Breast epithelium (tissue), 3 donors: ENCODE results near the gene ATP2C1.
"Not testable (repeated sequence)": the region's sequence is repeated elsewhere in the genome, so short reads cannot be mapped to it uniquely, and the experiment has no call there.

Source experiments
- POLR2A ChIP-seq: fragments of 450-650 bp; IDR thresholded peaks from one replicate; pipeline ENCODE4 v1.6.1; 2016; ENCODE audit warnings: antibody characterized with exemption, mild to moderate bottlenecking, moderate library complexity
- POLR2AphosphoS5 ChIP-seq, 3 donors: sonication (generic); formaldehyde crosslinking; IDR thresholded peaks; one replicate each; pipeline ENCODE4 v1.6.1; 2017; ENCODE audit warnings: antibody characterized with exemption in 3 of 3
- TF ChIP-seq, protein P1 (sequence below), 3 donors: fragments of 450-650 bp; IDR thresholded peaks; one replicate each; pipeline ENCODE4 v1.5.1; 2016 to 2017; ENCODE audit warnings: antibody characterized with exemption in 3 of 3, mild to moderate bottlenecking in 3 of 3, moderate library complexity in 3 of 3

DNA sequence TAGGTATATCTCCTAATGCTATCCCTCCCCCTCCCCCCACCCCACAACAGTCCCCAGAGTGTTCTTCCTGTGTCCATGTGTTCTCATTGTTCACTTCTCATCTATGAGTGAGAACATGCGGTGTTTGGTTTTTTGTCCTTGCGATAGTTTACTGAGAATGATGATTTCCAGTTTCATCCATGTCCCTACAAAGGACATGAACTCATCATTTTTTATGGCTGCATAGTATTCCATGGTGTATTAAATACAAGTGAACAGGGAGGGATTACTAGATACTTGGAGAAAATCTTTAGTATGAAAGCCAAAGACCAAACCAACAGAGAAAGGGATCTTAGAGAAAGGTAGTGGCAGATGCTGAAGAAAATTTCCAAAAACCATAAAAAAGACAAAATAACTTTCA lies 78.7 kb downstream of the ATP2C1 start:
- TF ChIP-seq, protein P1, sequence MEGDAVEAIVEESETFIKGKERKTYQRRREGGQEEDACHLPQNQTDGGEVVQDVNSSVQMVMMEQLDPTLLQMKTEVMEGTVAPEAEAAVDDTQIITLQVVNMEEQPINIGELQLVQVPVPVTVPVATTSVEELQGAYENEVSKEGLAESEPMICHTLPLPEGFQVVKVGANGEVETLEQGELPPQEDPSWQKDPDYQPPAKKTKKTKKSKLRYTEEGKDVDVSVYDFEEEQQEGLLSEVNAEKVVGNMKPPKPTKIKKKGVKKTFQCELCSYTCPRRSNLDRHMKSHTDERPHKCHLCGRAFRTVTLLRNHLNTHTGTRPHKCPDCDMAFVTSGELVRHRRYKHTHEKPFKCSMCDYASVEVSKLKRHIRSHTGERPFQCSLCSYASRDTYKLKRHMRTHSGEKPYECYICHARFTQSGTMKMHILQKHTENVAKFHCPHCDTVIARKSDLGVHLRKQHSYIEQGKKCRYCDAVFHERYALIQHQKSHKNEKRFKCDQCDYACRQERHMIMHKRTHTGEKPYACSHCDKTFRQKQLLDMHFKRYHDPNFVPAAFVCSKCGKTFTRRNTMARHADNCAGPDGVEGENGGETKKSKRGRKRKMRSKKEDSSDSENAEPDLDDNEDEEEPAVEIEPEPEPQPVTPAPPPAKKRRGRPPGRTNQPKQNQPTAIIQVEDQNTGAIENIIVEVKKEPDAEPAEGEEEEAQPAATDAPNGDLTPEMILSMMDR (IDR thresholded peaks at IDR 0.05), result not testable (repeated sequence)
- TF ChIP-seq POLR2AphosphoS5 (IDR thresholded peaks at IDR 0.05); POLR2A: not testable (repeated sequence)
